ENCODE results near the gene KIRREL1.

The KIRREL1 gene

GRCh38 chr1:158077411-158078256, 84.2 kb downstream of the KIRREL1 start:
- DNase-seq: no peak

GRCh38 chr1:158078569-158079080, 85.2 kb downstream of the KIRREL1 start:
- DNase-seq: no peak

GRCh38 chr1:158080066-158080465, 86.6 kb downstream of the KIRREL1 start:
- DNase-seq: no peak

- DNase-seq: no peak
Measured at GRCh38 chr1:158084336-158084735, 90.9 kb downstream of the KIRREL1 start.

- no peak for DNase-seq
Measured at GRCh38 chr1:158084747-158085146, 91.3 kb downstream of the KIRREL1 start.

GRCh38 chr1:158087320-158087927, 94.0 kb downstream of the KIRREL1 start:
- DNase-seq: no peak

- no peak for DNase-seq
Measured at GRCh38 chr1:158089476-158089875, 96.0 kb downstream of the KIRREL1 start.

- DNase-seq: no peak
Measured at GRCh38 chr1:158089925-158090637, 96.6 kb downstream of the KIRREL1 start.

GRCh38 chr1:158093376-158093775, 99.9 kb downstream of the KIRREL1 start:
- no peak for DNase-seq

GRCh38 chr1:158094571-158094970, 101.1 kb downstream of the KIRREL1 start:
- DNase-seq: no peak

- DNase-seq: no peak
Measured at GRCh38 chr1:158095737-158096335, 102.4 kb downstream of the KIRREL1 start.

- DNase-seq: no peak
Measured at GRCh38 chr1:158098256-158098655, 104.8 kb downstream of the KIRREL1 start.

- no peak for DNase-seq
Measured at GRCh38 chr1:158099185-158099584, 105.7 kb downstream of the KIRREL1 start.

- DNase-seq: no peak
Measured at GRCh38 chr1:158100498-158100897, 107.1 kb downstream of the KIRREL1 start.

GRCh38 chr1:158101455-158101854, 108.0 kb downstream of the KIRREL1 start:
- DNase-seq: no peak

GRCh38 chr1:158101927-158102326, 108.5 kb downstream of the KIRREL1 start:
- DNase-seq: no peak

GRCh38 chr1:158102881-158103674, 109.6 kb downstream of the KIRREL1 start:
- no peak for DNase-seq

GRCh38 chr1:158103861-158104522, 110.5 kb downstream of the KIRREL1 start:
- DNase-seq: no peak

- no peak for DNase-seq
Measured at GRCh38 chr1:158104891-158105290, 111.4 kb downstream of the KIRREL1 start.

GRCh38 chr1:158105352-158106095, 112.1 kb downstream of the KIRREL1 start:
- no peak for DNase-seq

- DNase-seq: no peak
Measured at GRCh38 chr1:158107916-158108315, 114.5 kb downstream of the KIRREL1 start.

All from NCI-H2171 treated with DMSO at 0.1 percent for 48 hours (cell line).